ENCODE results near the gene STAG2. TPM values are rescaled to one million over a fixed set of nuclear protein-coding genes. Genes with fewer than 3 reads are reported as not detected.

Gene STAG2
- total and polyA plus RNA-seq, 7 donors, result 21.6 to 117 (median 60.1) TPM

- WGBS, 2 donors, result 0 to 1% methylated on average over 22 of the region's 22 CpGs
- H3K27me3 ChIP-seq, result no peaks in the 10 kb centered on the region
- no peaks in the 10 kb centered on the region for H3K36me3 ChIP-seq
- peaks cover 0 to 21% (median 12%) of the 10 kb centered on the region in 4 donors for H3K4me1 ChIP-seq
- intact Hi-C loops (cut with DNase I), result loop anchor here (5.0 kb wide), 1 partner anchor 54 kb away; no protein-coding TSS in a partner anchor
- H3K27ac ChIP-seq, result peak overlapping the region; percentile 94 to 99 (median 97)
- peak overlapping the region; percentile 70 to 80 (median 79) for H3K4me3 ChIP-seq
- H3K9me3 ChIP-seq, result no peaks in the 10 kb centered on the region
- peak; percentile 97 for DNase-seq
- TF ChIP-seq EP300 (IDR thresholded peaks at IDR 0.05) (peak in 2 of 4 donors; percentile 52 to 55), CTCF (IDR thresholded peaks at IDR 0.05) (no peak), POLR2AphosphoS5 (IDR thresholded peaks at IDR 0.05) (peak; percentile 71 to 85 (median 82)), POLR2A (IDR thresholded peaks at IDR 0.05) (peak; percentile 74 to 76)
Measured at GRCh38 chrX:123962794-123963373, 1.4 kb downstream of the STAG2 start.

GRCh38 chrX:123964156-123964834 lies 2.8 kb downstream of the STAG2 start:
- Histone ChIP-seq H3K9me3 (no peaks in the 10 kb centered on the region), H3K27me3 (no peaks in the 10 kb centered on the region), H3K4me1 (peaks cover 0 to 23% (median 14%) of the 10 kb centered on the region in 4 donors), H3K4me3 (peak overlapping the region; percentile 28 to 80 (median 74)), H3K36me3 (no peaks in the 10 kb centered on the region), H3K27ac (peak overlapping the region; percentile 94 to 99 (median 97))
- 0 to 1% methylated on average over 2 of the region's 2 CpGs for WGBS, 2 donors
- no peak for DNase-seq
- intact Hi-C loops (cut with DNase I), result loop anchor here (5.0 kb wide), 1 partner anchor 53 kb away; no protein-coding TSS in a partner anchor
- TF ChIP-seq POLR2A (IDR thresholded peaks at IDR 0.05), result no peak

GRCh38 chrX:123965712-123966111 lies 4.2 kb downstream of the STAG2 start:
- H3K27ac ChIP-seq, result peak overlapping the region in 3 of 4 donors; percentile 94 to 99 (median 97)
- H3K4me1 ChIP-seq, result peaks cover 0 to 30% (median 18%) of the 10 kb centered on the region in 4 donors
- intact Hi-C loops (cut with DNase I), result no loop called here
- no peaks in the 10 kb centered on the region for H3K36me3 ChIP-seq
- H3K9me3 ChIP-seq, result no peaks in the 10 kb centered on the region
- no peak for TF ChIP-seq POLR2AphosphoS5 (IDR thresholded peaks at IDR 0.05)
- 94% methylated on average over 6 of the region's 6 CpGs for WGBS, 2 donors
- no peaks in the 10 kb centered on the region for H3K27me3 ChIP-seq
- H3K4me3 ChIP-seq, result no peak overlapping the region
- DNase-seq, result no peak

GRCh38 chrX:123967497-123967896 lies 6.0 kb downstream of the STAG2 start:
- no peaks in the 10 kb centered on the region for H3K27me3 ChIP-seq
- intact Hi-C loops (cut with DNase I), result no loop called here
- H3K4me1 ChIP-seq, result peaks cover 0 to 46% (median 22%) of the 10 kb centered on the region in 4 donors
- no peaks in the 10 kb centered on the region for H3K9me3 ChIP-seq
- TF ChIP-seq EP300 (IDR thresholded peaks at IDR 0.05) (no peak), POLR2A (IDR thresholded peaks at IDR 0.05) (no peak), CTCF (IDR thresholded peaks at IDR 0.05) (no peak), POLR2AphosphoS5 (IDR thresholded peaks at IDR 0.05) (no peak)
- DNase-seq, result no peak
- 82 to 90% methylated on average over 7 of the region's 7 CpGs for WGBS, 2 donors
- no peaks in the 10 kb centered on the region for H3K36me3 ChIP-seq
- H3K27ac ChIP-seq, result no peak overlapping the region
- no peak overlapping the region for H3K4me3 ChIP-seq

- no peaks in the 10 kb centered on the region for H3K36me3 ChIP-seq
- H3K27ac ChIP-seq, result no peak overlapping the region
- peaks cover 0 to 53% (median 26%) of the 10 kb centered on the region in 4 donors for H3K4me1 ChIP-seq
- no peaks in the 10 kb centered on the region for H3K27me3 ChIP-seq
- DNase-seq, result no peak
- no peaks in the 10 kb centered on the region for H3K9me3 ChIP-seq
- no peak overlapping the region for H3K4me3 ChIP-seq
- 62 to 68% methylated on average over 5 of the region's 5 CpGs for WGBS, 2 donors
- TF ChIP-seq EP300 (IDR thresholded peaks at IDR 0.05) (no peak), POLR2A (IDR thresholded peaks at IDR 0.05) (no peak), CTCF (IDR thresholded peaks at IDR 0.05) (no peak), POLR2AphosphoS5 (IDR thresholded peaks at IDR 0.05) (no peak)
- intact Hi-C loops (cut with DNase I), result no loop called here
Measured at GRCh38 chrX:123968383-123969050, 7.0 kb downstream of the STAG2 start.

All from sigmoid colon (tissue), 7 donors.